ENCODE measurements around the gene MRPS9.

DNA sequence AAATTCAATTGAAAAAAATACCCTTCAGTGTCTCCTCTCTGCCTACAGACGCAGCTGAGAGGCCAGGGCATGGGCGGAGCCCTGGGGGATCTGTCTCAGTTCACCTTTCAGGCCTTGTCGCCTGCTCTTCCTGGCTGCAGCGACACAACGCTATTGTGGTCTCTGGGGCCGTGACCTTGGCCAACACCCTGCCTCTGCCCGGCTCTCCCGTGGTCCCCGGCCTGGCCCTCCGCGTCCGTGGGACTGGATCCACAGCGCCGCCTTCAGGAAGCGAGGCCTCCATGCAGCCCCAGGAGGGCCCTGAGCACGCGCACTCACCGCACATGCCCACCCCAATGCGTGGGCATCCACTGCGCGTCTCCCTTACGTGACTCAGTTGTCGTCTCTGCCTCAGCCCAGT, 81.1 kb downstream of the MRPS9 start:
- TF ChIP-seq EZH2 (IDR thresholded peaks at IDR 0.05; ENCODE audit: borderline replicate concordance, insufficient read depth, low read length, poor library complexity, severe bottlenecking) (no peak), EP300 (conservative IDR thresholded peaks at IDR 0.05; ENCODE audit: poor library complexity, severe bottlenecking) (no peak), POLR2AphosphoS5 (IDR thresholded peaks at IDR 0.05) (no peak), RAD21 (conservative IDR thresholded peaks at IDR 0.05) (no peak), SMC3 (conservative IDR thresholded peaks at IDR 0.05; ENCODE audit: poor library complexity) (no peak)
- TF ChIP-seq, protein P1, sequence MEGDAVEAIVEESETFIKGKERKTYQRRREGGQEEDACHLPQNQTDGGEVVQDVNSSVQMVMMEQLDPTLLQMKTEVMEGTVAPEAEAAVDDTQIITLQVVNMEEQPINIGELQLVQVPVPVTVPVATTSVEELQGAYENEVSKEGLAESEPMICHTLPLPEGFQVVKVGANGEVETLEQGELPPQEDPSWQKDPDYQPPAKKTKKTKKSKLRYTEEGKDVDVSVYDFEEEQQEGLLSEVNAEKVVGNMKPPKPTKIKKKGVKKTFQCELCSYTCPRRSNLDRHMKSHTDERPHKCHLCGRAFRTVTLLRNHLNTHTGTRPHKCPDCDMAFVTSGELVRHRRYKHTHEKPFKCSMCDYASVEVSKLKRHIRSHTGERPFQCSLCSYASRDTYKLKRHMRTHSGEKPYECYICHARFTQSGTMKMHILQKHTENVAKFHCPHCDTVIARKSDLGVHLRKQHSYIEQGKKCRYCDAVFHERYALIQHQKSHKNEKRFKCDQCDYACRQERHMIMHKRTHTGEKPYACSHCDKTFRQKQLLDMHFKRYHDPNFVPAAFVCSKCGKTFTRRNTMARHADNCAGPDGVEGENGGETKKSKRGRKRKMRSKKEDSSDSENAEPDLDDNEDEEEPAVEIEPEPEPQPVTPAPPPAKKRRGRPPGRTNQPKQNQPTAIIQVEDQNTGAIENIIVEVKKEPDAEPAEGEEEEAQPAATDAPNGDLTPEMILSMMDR (IDR thresholded peaks at IDR 0.05; ENCODE audit: poor library complexity, severe bottlenecking), result peak; percentile 20
- TF ChIP-seq, protein P2, sequence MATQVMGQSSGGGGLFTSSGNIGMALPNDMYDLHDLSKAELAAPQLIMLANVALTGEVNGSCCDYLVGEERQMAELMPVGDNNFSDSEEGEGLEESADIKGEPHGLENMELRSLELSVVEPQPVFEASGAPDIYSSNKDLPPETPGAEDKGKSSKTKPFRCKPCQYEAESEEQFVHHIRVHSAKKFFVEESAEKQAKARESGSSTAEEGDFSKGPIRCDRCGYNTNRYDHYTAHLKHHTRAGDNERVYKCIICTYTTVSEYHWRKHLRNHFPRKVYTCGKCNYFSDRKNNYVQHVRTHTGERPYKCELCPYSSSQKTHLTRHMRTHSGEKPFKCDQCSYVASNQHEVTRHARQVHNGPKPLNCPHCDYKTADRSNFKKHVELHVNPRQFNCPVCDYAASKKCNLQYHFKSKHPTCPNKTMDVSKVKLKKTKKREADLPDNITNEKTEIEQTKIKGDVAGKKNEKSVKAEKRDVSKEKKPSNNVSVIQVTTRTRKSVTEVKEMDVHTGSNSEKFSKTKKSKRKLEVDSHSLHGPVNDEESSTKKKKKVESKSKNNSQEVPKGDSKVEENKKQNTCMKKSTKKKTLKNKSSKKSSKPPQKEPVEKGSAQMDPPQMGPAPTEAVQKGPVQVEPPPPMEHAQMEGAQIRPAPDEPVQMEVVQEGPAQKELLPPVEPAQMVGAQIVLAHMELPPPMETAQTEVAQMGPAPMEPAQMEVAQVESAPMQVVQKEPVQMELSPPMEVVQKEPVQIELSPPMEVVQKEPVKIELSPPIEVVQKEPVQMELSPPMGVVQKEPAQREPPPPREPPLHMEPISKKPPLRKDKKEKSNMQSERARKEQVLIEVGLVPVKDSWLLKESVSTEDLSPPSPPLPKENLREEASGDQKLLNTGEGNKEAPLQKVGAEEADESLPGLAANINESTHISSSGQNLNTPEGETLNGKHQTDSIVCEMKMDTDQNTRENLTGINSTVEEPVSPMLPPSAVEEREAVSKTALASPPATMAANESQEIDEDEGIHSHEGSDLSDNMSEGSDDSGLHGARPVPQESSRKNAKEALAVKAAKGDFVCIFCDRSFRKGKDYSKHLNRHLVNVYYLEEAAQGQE (IDR thresholded peaks at IDR 0.05; ENCODE audit: borderline replicate concordance), result no peak

All from neural cell (in vitro differentiated cells).